OCI-LY1 (cell line): ENCODE measurements around the gene KDM4D.

Experiments
- EZH2 ChIP-seq: fragments of 200-600 bp; sonication (generic), shearing (Covaris generic); IDR thresholded peaks from 2 replicates; pipeline ENCODE4 v1.8.0; 2017; ENCODE audit warnings: borderline replicate concordance, mixed run types, mild to moderate bottlenecking, antibody characterized with exemption, low read length, moderate library complexity, mixed read lengths
- TF ChIP-seq, protein P1 (sequence below): fragments of 200-600 bp; sonication (generic), shearing (Covaris generic); IDR thresholded peaks from 2 replicates; pipeline ENCODE4 v1.5.1; 2017; ENCODE audit warnings: mild to moderate bottlenecking, antibody characterized with exemption, low read length, moderate library complexity, mixed read lengths

GRCh38 chr11:94934362-94934761, 39.1 kb upstream of the KDM4D start:
- TF ChIP-seq, protein P1, sequence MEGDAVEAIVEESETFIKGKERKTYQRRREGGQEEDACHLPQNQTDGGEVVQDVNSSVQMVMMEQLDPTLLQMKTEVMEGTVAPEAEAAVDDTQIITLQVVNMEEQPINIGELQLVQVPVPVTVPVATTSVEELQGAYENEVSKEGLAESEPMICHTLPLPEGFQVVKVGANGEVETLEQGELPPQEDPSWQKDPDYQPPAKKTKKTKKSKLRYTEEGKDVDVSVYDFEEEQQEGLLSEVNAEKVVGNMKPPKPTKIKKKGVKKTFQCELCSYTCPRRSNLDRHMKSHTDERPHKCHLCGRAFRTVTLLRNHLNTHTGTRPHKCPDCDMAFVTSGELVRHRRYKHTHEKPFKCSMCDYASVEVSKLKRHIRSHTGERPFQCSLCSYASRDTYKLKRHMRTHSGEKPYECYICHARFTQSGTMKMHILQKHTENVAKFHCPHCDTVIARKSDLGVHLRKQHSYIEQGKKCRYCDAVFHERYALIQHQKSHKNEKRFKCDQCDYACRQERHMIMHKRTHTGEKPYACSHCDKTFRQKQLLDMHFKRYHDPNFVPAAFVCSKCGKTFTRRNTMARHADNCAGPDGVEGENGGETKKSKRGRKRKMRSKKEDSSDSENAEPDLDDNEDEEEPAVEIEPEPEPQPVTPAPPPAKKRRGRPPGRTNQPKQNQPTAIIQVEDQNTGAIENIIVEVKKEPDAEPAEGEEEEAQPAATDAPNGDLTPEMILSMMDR, result no peak
- no peak for TF ChIP-seq EZH2
